Fibroblast of lung (primary cell): Measurements from ENCODE around the gene LGALSL. TPM values are rescaled to one million over a fixed set of nuclear protein-coding genes. Genes with fewer than 3 reads are reported as not detected.

Experiments
- DNase-seq, 2 donors: peaks; one replicate each; pipeline versions ENCODE4 v3.0.0 to v3.0.0-alpha.2; 2010; ENCODE audit warnings: low read depth in 2 of 2
- H2AFZ ChIP-seq: 2 replicates; pipeline ENCODE4 v1.5.1; 2012; ENCODE audit warnings: low read length, control low read depth, inconsistent platforms
- H3K27ac ChIP-seq: 2 replicates; pipeline ENCODE4 v1.5.1; 2011; ENCODE audit warnings: low read length, control low read depth; ENCODE audit not compliant: insufficient read depth
- H3K27me3 ChIP-seq: 2 replicates; pipeline ENCODE4 v1.5.1; 2011; ENCODE audit warnings: mild to moderate bottlenecking, low read length; ENCODE audit not compliant: control insufficient read depth, insufficient read depth
- H3K36me3 ChIP-seq: 2 replicates; pipeline ENCODE4 v1.5.1; 2011; ENCODE audit warnings: low read length; ENCODE audit not compliant: control insufficient read depth, insufficient read depth
- H3K4me1 ChIP-seq: 2 replicates; pipeline ENCODE4 v1.5.1; 2011; ENCODE audit warnings: low read length; ENCODE audit not compliant: control insufficient read depth, insufficient read depth; ENCODE audit errors: extremely low read depth
- H3K4me2 ChIP-seq: 2 replicates; pipeline ENCODE4 v1.5.1; 2011; ENCODE audit warnings: low read length, control low read depth; ENCODE audit not compliant: insufficient read depth; ENCODE audit errors: extremely low read depth
- H3K4me3 ChIP-seq, 4 experiments: fragments of 200-600 bp in 1 of 4; sonication (generic) in 1 of 4; replicated peaks in 1 of 4; 2 replicates each; pipeline ENCODE4 v1.5.1; 2011 to 2016; ENCODE audit warnings: low read length in 4 of 4, low read depth in 3 of 4, mild to moderate bottlenecking in 3 of 4, control low read depth in 2 of 4, inconsistent platforms in 1 of 4, mixed read lengths in 1 of 4; ENCODE audit not compliant: insufficient read depth in 1 of 4; ENCODE audit errors: control extremely low read depth in 1 of 4
- H3K79me2 ChIP-seq: 2 replicates; pipeline ENCODE4 v1.5.1; 2012; ENCODE audit warnings: mild to moderate bottlenecking, low read length, inconsistent platforms; ENCODE audit not compliant: control insufficient read depth, insufficient read depth
- H3K9ac ChIP-seq: 2 replicates; pipeline ENCODE4 v1.5.1; 2011; ENCODE audit warnings: mild to moderate bottlenecking, low read length, control low read depth; ENCODE audit not compliant: insufficient read depth
- H3K9me3 ChIP-seq: 2 replicates; pipeline ENCODE4 v1.5.1; 2012; ENCODE audit warnings: low read depth, low read length; ENCODE audit not compliant: control insufficient read depth, insufficient read depth
- H4K20me1 ChIP-seq: 2 replicates; pipeline ENCODE4 v1.5.1; 2011; ENCODE audit warnings: low read length; ENCODE audit not compliant: control insufficient read depth, insufficient read depth; ENCODE audit errors: extremely low read depth
- EZH2 ChIP-seq: IDR thresholded peaks from 2 replicates; pipeline ENCODE4 v1.5.1; 2012; ENCODE audit warnings: low read length, control low read depth, mild to moderate bottlenecking; ENCODE audit errors: missing control alignments
- polyA plus RNA-seq, 2 donors: library from polyadenylated mRNA; depleted of rRNA in 1 of 2; stranded (reverse) in 1 of 2; unstranded in 1 of 2; fragments of >200 nt; gene quantifications; 2 replicates each; pipeline ENCODE4 v1.2.1, GENCODE V29; 2011 to 2012; ENCODE audit warnings: missing spikeins in 1 of 2
- total RNA-seq: library from RNA; depleted of rRNA; stranded (reverse); fragments of >200 nt; gene quantifications from 2 replicates; pipeline ENCODE4 v1.2.1, GENCODE V29; 2014
- TF ChIP-seq, protein P1 (sequence below), 2 donors: IDR thresholded peaks in 1 of 2; conservative IDR thresholded peaks in 1 of 2; 1 replicate in 1 of 2; 2 replicates in 1 of 2; pipeline ENCODE4 v1.5.1; 2011 to 2012; ENCODE audit warnings: low read length in 2 of 2, control low read depth in 1 of 2, inconsistent platforms in 1 of 2, low read depth in 1 of 2, mild to moderate bottlenecking in 1 of 2

Gene LGALSL
- total and polyA plus RNA-seq, 2 donors (not counting 1 experiment from before 2014, with no cell fraction given): 3.1 to 5.7 TPM

DNA sequence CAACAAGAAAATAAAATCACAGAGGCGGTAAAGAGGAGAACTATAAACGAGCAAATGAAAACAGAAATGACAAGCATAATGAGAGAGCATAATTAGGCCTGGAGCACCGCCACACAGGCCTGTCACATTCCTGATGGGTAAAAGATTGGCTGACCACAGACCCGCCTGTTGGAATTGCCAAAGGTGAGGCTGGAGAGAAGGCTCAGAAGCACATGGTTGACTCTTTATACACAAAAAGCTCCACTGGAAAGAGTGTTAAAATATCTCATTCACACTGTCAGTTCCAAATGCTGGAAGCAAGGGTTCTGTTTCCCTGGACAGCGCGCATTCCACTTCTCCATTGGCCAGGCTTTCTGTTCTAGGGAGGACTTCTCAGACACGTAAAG lies 5.9 kb upstream of the LGALSL start:
- no peak overlapping the region for H3K27ac ChIP-seq
- no peaks in the 10 kb centered on the region for H4K20me1 ChIP-seq
- TF ChIP-seq EZH2: no peak
- TF ChIP-seq, protein P1, sequence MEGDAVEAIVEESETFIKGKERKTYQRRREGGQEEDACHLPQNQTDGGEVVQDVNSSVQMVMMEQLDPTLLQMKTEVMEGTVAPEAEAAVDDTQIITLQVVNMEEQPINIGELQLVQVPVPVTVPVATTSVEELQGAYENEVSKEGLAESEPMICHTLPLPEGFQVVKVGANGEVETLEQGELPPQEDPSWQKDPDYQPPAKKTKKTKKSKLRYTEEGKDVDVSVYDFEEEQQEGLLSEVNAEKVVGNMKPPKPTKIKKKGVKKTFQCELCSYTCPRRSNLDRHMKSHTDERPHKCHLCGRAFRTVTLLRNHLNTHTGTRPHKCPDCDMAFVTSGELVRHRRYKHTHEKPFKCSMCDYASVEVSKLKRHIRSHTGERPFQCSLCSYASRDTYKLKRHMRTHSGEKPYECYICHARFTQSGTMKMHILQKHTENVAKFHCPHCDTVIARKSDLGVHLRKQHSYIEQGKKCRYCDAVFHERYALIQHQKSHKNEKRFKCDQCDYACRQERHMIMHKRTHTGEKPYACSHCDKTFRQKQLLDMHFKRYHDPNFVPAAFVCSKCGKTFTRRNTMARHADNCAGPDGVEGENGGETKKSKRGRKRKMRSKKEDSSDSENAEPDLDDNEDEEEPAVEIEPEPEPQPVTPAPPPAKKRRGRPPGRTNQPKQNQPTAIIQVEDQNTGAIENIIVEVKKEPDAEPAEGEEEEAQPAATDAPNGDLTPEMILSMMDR (conservative IDR thresholded peaks at IDR 0.05 in 1 of 2, IDR thresholded peaks at IDR 0.05 in 1 of 2; ENCODE audit: low read depth in 1 of 2, low read length in 2 of 2): no peak
- H3K9me3 ChIP-seq: no peaks in the 10 kb centered on the region
- no peak overlapping the region for H3K4me3 ChIP-seq
- H3K27me3 ChIP-seq: peaks cover 2% of the 10 kb centered on the region
- H3K4me2 ChIP-seq: no peak overlapping the region
- H3K4me1 ChIP-seq: peaks cover under 1% of the 10 kb centered on the region
- no peak overlapping the region for H2AFZ ChIP-seq
- DNase-seq: no peak
- H3K9ac ChIP-seq: no peak overlapping the region
- no peaks in the 10 kb centered on the region for H3K79me2 ChIP-seq
- no peaks in the 10 kb centered on the region for H3K36me3 ChIP-seq

DNA sequence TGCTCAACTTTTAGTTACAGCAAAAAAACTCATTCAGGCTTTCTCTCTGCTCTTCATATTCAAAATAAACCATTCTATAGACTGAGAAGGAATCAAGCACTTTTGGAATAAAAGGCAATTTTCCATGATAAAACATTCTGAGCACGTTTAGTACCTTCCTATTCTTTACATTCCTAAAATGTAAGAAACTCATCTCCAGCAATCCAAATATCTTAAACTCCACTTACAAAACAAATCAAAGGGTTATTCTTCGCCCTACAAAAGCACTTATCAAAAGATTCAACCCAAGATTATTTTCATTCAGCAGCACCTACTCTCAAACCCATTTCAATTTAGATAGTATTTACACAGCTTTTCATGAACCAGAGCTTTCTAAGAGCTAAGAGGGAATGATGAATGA lies 2.9 kb upstream of the LGALSL start:
- Histone ChIP-seq H3K27ac (no peak overlapping the region), H3K4me2 (no peak overlapping the region), H3K4me3 (no peak overlapping the region), H3K36me3 (no peaks in the 10 kb centered on the region), H3K4me1 (peaks cover 6% of the 10 kb centered on the region), H4K20me1 (no peaks in the 10 kb centered on the region), H3K9me3 (no peaks in the 10 kb centered on the region), H3K27me3 (peaks cover 2% of the 10 kb centered on the region), H3K79me2 (no peaks in the 10 kb centered on the region), H3K9ac (no peak overlapping the region), H2AFZ (no peak overlapping the region)
- TF ChIP-seq, protein P1 (conservative IDR thresholded peaks at IDR 0.05 in 1 of 2, IDR thresholded peaks at IDR 0.05 in 1 of 2; ENCODE audit: low read depth in 1 of 2, low read length in 2 of 2): no peak
- TF ChIP-seq EZH2: no peak
- no peak for DNase-seq

DNA sequence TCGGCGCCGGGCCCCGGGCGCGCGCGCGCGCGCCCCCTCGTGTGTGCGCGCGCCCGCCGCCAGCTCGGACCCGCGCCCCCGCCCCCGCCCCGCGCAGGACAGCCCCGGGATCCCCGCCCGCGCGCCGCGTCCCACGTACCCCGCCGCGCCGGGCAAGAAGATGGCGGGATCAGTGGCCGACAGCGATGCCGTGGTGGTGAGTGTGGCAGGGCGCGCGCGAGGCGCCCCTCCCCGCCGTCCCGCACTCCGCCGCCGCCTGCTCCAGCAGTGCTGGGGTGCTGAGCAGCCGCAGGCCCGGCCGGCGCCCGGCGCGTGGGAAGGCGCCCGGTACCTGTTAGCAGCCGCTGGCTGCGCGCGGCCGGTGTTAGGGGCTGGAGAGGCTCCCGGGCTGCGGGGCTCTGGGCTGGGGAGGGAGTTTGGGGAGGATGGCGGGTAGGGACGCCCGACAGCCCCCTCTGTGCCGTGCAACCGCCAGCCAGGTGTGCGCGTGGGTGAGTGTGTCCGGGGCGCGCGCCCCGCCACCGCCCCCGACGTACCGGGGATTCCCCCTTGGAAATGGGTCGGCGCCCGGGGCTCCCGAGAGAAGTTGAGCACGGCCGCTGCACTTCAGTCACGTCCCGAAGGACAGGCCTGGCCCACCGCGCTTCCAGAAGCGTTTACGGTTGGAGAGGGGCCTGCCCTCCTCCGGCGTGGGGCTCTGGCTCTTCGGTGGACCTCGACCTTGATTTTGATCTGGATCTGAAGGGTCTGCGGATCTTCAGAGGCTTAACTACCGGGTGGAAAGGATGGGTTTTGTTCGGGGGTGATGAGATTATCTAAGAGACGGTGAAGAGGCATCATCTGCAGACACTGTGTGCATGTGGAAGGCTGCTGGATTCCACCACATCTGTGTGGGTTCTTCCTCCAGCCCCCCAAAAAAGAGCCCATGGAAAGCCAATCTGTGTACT lies 697 bp downstream of the LGALSL start:
- H3K27me3 ChIP-seq: no peaks in the 10 kb centered on the region
- no peaks in the 10 kb centered on the region for H4K20me1 ChIP-seq
- DNase-seq: peak; percentile 51 to 66
- peak overlapping the region; percentile 11 to 68 (median 46) for H3K4me3 ChIP-seq
- peaks cover 6% of the 10 kb centered on the region for H3K4me1 ChIP-seq
- no peaks in the 10 kb centered on the region for H3K79me2 ChIP-seq
- H2AFZ ChIP-seq: peak overlapping the region; percentile 19
- H3K27ac ChIP-seq: no peak overlapping the region
- no peaks in the 10 kb centered on the region for H3K9me3 ChIP-seq
- TF ChIP-seq, protein P1 (conservative IDR thresholded peaks at IDR 0.05 in 1 of 2, IDR thresholded peaks at IDR 0.05 in 1 of 2; ENCODE audit: low read depth in 1 of 2, low read length in 2 of 2): no peak
- TF ChIP-seq EZH2: no peak
- peak overlapping the region; percentile 79 for H3K9ac ChIP-seq
- H3K4me2 ChIP-seq: peak overlapping the region; percentile 56
- no peaks in the 10 kb centered on the region for H3K36me3 ChIP-seq
